Coronary artery (tissue), 2 donors: ENCODE data around the gene METTL6.
"Not testable (repeated sequence)": the region's sequence is repeated elsewhere in the genome, so short reads cannot be mapped to it uniquely, and the experiment has no call there.

Experiments
- DNase-seq: peaks from one replicate; pipeline ENCODE4 v3.0.0-alpha.2; 2017; ENCODE audit warnings: low spot score
- H3K27ac ChIP-seq, 2 donors: fragments of 200-600 bp; sonication (generic); one replicate each; pipeline ENCODE4 v1.5.1; 2016 to 2019
- H3K4me3 ChIP-seq: fragments of 200-600 bp; sonication (generic); 2 replicates; pipeline ENCODE4 v1.5.1; 2016; ENCODE audit warnings: mild to moderate bottlenecking, moderate library complexity
- CTCF ChIP-seq: fragments of 200-600 bp; sonication (generic); IDR thresholded peaks from one replicate; pipeline ENCODE4 v1.5.1; 2019; ENCODE audit warnings: antibody characterized with exemption

METTL6 gene

GRCh38 chr3:15404767-15405166 is 22.6 kb downstream of the METTL6 start:
- H3K4me3 ChIP-seq: no peak overlapping the region
- no peak for TF ChIP-seq CTCF
- no peak for DNase-seq
- H3K27ac ChIP-seq: no peak overlapping the region

GRCh38 chr3:15403965-15404364 is 23.4 kb downstream of the METTL6 start:
- H3K4me3 ChIP-seq: no peak overlapping the region
- no peak for TF ChIP-seq CTCF
- no peak for DNase-seq
- no peak overlapping the region for H3K27ac ChIP-seq

- DNase-seq: no peak
- no peak overlapping the region for H3K27ac ChIP-seq
- no peak overlapping the region for H3K4me3 ChIP-seq
- no peak for TF ChIP-seq CTCF
Measured at GRCh38 chr3:15403495-15403894, 23.8 kb downstream of the METTL6 start.

GRCh38 chr3:15401936-15402335 is 25.4 kb downstream of the METTL6 start:
- DNase-seq: no peak
- Histone ChIP-seq H3K4me3 (no peak overlapping the region), H3K27ac (no peak overlapping the region)
- no peak for TF ChIP-seq CTCF

GRCh38 chr3:15399970-15400369 is 27.4 kb downstream of the METTL6 start:
- Histone ChIP-seq H3K4me3 (no peak overlapping the region), H3K27ac (no peak overlapping the region)
- TF ChIP-seq CTCF: no peak
- DNase-seq: no peak

GRCh38 chr3:15398731-15399133 is 28.6 kb downstream of the METTL6 start:
- H3K4me3 ChIP-seq, H3K27ac ChIP-seq, DNase-seq: not testable (repeated sequence)

GRCh38 chr3:15393252-15393651 is 34.1 kb downstream of the METTL6 start:
- not testable (repeated sequence) for H3K27ac ChIP-seq, H3K4me3 ChIP-seq, DNase-seq

- Histone ChIP-seq H3K27ac (no peak overlapping the region), H3K4me3 (no peak overlapping the region)
- no peak for TF ChIP-seq CTCF
- no peak for DNase-seq
Measured at GRCh38 chr3:15391007-15391406, 36.3 kb downstream of the METTL6 start.
